ENCODE measurements around the gene ZNF362.

Gene ZNF362

DNA sequence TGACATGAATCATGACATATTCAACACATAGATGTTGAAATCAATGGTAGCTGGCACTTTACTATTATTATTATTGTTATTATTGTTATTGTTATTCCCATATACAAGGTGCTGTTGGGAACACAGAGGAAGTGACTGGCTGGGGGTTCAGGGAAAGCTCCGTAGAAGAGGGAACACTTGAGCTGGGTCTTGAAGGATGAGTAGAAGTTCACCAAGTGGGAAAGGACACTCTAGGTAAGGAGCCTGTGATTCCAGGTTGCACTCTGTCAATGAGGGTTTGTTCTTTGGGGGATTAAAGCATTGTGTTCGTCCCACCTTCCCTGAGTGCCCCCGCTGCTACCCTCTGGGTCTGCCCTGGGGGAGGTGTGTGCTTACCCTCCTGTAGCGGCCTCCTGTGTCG, 14.1 kb downstream of the ZNF362 start:
- Histone ChIP-seq H4K5ac (ENCODE audit: low read length) (no peak overlapping the region), H3K4me2 (ENCODE audit: low read length) (no peak overlapping the region), H3K4me3 (ENCODE audit: low read length) (no peak overlapping the region), H3K23ac (ENCODE audit: low read length) (no peak overlapping the region), H3K79me2 (ENCODE audit: control insufficient read depth, insufficient read depth, low read length) (no peaks in the 10 kb centered on the region), H3K56ac (ENCODE audit: low read length) (no peak overlapping the region), H3K36me3 (ENCODE audit: control insufficient read depth, insufficient read depth, low read length) (no peaks in the 10 kb centered on the region), H3K4ac (ENCODE audit: low read depth, low read length) (no peak overlapping the region), H3K79me1 (ENCODE audit: low read length) (peaks cover 24% of the 10 kb centered on the region), H3K9ac (ENCODE audit: low read length) (no peak overlapping the region), H4K8ac (ENCODE audit: low read depth, low read length) (no peak overlapping the region), H3K27ac (ENCODE audit: low read depth, low read length) (no peak overlapping the region), H2BK15ac (replicated peaks; ENCODE audit: low read depth) (no peak overlapping the region), H2BK5ac (ENCODE audit: low read length) (no peak overlapping the region), H3K27me3 (ENCODE audit: insufficient read depth, low read length, poor library complexity) (no peaks in the 10 kb centered on the region), H2AK5ac (ENCODE audit: low read length) (no peak overlapping the region), H3K18ac (ENCODE audit: low read length) (no peak overlapping the region), H3K4me1 (ENCODE audit: control insufficient read depth, low read depth, low read length) (no peaks in the 10 kb centered on the region), H2BK120ac (ENCODE audit: low read depth, low read length) (no peak overlapping the region)
- no CpG with 5 or more reads among the region's 5 CpGs for WGBS (ENCODE audit: extremely low coverage, insufficient coverage, low lambda C conversion rate)
- DNase-seq, result no peak

DNA sequence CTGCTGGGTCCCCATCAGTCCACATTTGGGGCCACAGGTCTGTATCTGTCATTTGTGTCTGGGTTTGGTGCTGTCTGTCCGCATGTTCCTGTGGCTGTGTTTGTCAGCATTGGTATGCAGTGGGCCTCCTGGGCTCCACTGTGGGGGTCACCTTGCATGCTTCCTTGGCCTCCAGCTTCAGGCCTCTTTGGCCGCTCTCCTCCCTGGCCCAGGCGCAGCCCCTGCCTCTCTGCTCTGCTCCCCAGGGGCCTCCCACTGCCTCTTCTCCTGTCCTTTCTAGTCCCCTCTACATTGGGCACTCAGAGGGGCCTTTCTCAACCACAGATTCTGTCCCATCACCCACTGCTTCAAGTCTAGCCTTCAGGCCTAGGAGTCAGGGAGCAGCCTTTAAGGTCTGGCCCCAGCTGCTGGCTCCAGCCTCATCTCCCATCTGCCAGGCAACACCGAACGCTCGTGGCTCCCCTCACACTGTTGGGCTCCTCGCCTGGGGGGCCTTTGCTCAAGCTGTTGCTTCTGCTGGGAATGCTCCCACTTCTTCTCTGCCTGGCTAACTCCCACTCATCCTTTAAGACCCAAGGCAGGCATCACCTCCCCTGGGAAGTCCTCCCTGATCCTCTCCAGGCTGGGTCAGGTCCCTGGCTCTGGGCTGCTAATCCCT, 14.6 kb downstream of the ZNF362 start:
- no peak for DNase-seq

DNA sequence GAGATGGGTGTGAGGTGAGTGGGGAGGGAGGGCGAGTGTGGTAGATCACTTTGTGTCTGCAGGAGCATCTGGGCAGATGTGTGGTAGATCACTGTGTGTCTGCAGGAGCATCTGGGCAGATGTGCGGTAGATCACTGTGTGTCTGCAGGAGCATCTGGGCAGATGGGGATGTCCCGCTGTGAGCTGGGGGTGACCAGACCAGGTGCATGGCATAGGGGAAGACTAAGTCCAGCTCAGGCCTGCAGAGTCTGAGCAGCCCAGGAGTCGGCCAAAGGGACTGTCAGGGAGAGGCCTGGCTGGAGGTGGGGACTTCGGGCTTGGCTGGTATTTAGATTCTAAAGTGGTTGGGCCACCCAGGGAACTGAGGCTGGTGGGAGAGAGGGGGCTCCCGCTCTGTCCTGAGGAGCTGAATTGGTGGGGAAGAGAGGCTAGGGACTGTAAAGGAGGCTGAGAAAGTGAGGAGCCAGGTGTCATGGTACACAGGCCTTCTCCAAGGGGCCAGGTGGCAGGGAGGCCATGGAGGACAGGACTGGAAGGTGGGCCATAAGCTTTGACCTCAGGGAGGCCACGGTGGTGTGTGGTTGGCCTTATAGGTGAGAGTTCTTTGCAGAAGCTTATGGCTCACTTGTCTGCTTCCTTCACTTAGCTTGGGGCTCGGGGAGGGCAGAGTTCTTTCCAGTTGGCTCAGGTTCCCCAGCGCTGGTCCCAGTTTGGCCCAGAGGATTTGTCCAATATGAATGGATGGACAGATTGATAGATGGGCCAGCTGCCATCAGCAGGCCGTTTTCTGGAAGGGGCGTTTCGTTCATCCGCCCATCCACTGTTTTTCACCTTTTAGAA, 15.6 kb downstream of the ZNF362 start:
- no peaks in the 10 kb centered on the region for H3K36me3 ChIP-seq (ENCODE audit: control insufficient read depth, insufficient read depth, low read length)
- WGBS (ENCODE audit: extremely low coverage, insufficient coverage, low lambda C conversion rate), result no CpG with 5 or more reads among the region's 13 CpGs
- no peak overlapping the region for H2AK5ac ChIP-seq (ENCODE audit: low read length)
- no peak overlapping the region for H3K27ac ChIP-seq (ENCODE audit: low read depth, low read length)
- H3K4me3 ChIP-seq (ENCODE audit: low read length), result no peak overlapping the region
- no peak overlapping the region for H3K23ac ChIP-seq (ENCODE audit: low read length)
- H3K79me1 ChIP-seq (ENCODE audit: low read length), result peaks cover 17% of the 10 kb centered on the region
- no peak overlapping the region for H2BK120ac ChIP-seq (ENCODE audit: low read depth, low read length)
- no peaks in the 10 kb centered on the region for H3K79me2 ChIP-seq (ENCODE audit: control insufficient read depth, insufficient read depth, low read length)
- no peak overlapping the region for H2BK5ac ChIP-seq (ENCODE audit: low read length)
- H3K27me3 ChIP-seq (ENCODE audit: insufficient read depth, low read length, poor library complexity), result no peaks in the 10 kb centered on the region
- no peak overlapping the region for H2BK15ac ChIP-seq (replicated peaks; ENCODE audit: low read depth)
- no peak overlapping the region for H3K18ac ChIP-seq (ENCODE audit: low read length)
- H3K56ac ChIP-seq (ENCODE audit: low read length), result no peak overlapping the region
- H4K8ac ChIP-seq (ENCODE audit: low read depth, low read length), result no peak overlapping the region
- no peak overlapping the region for H3K9ac ChIP-seq (ENCODE audit: low read length)
- no peak overlapping the region for H3K4ac ChIP-seq (ENCODE audit: low read depth, low read length)
- H4K5ac ChIP-seq (ENCODE audit: low read length), result no peak overlapping the region
- no peak overlapping the region for H3K4me2 ChIP-seq (ENCODE audit: low read length)
- H3K4me1 ChIP-seq (ENCODE audit: control insufficient read depth, low read depth, low read length), result no peaks in the 10 kb centered on the region
- no peak for DNase-seq

More for the DNA sequence above, 14.6 kb downstream of the ZNF362 start:
- H2BK120ac ChIP-seq (ENCODE audit: low read depth, low read length), result no peak overlapping the region
- H4K5ac ChIP-seq (ENCODE audit: low read length), result no peak overlapping the region
- H3K9ac ChIP-seq (ENCODE audit: low read length), result no peak overlapping the region
- no peak overlapping the region for H3K56ac ChIP-seq (ENCODE audit: low read length)
- H3K4me2 ChIP-seq (ENCODE audit: low read length), result no peak overlapping the region
- H3K27ac ChIP-seq (ENCODE audit: low read depth, low read length), result no peak overlapping the region
- no peaks in the 10 kb centered on the region for H3K79me2 ChIP-seq (ENCODE audit: control insufficient read depth, insufficient read depth, low read length)
- no peak overlapping the region for H2AK5ac ChIP-seq (ENCODE audit: low read length)
- no peak overlapping the region for H4K8ac ChIP-seq (ENCODE audit: low read depth, low read length)
- H2BK15ac ChIP-seq (replicated peaks; ENCODE audit: low read depth), result no peak overlapping the region
- H2BK5ac ChIP-seq (ENCODE audit: low read length), result no peak overlapping the region
- no peaks in the 10 kb centered on the region for H3K27me3 ChIP-seq (ENCODE audit: insufficient read depth, low read length, poor library complexity)
- peaks cover 21% of the 10 kb centered on the region for H3K79me1 ChIP-seq (ENCODE audit: low read length)
- no peaks in the 10 kb centered on the region for H3K36me3 ChIP-seq (ENCODE audit: control insufficient read depth, insufficient read depth, low read length)
- H3K4me1 ChIP-seq (ENCODE audit: control insufficient read depth, low read depth, low read length), result no peaks in the 10 kb centered on the region
- no peak overlapping the region for H3K23ac ChIP-seq (ENCODE audit: low read length)
- WGBS (ENCODE audit: extremely low coverage, insufficient coverage, low lambda C conversion rate), result no CpG with 5 or more reads among the region's 7 CpGs
- H3K4me3 ChIP-seq (ENCODE audit: low read length), result no peak overlapping the region
- H3K4ac ChIP-seq (ENCODE audit: low read depth, low read length), result no peak overlapping the region
- H3K18ac ChIP-seq (ENCODE audit: low read length), result no peak overlapping the region

DNA sequence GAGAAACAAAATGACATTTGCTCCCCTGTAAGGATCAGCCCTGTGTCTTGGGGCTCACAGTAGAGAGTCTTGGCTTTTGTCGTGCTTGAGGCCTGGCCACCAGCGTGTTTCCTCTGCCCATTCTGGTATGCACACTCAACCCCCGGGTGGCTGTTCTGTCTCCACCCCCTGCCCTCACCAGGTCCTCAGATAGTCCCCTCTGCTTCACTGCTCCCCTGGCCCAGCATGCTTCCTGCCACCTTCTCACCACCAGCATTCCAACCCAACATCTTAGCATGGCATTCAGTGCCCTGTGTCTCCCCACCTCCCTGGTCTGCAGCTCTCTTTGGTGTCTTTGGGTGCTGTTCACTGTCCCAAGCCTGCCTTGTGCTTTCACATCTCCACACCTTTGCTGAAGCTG, 16.2 kb downstream of the ZNF362 start:
- Histone ChIP-seq H3K9ac (ENCODE audit: low read length) (no peak overlapping the region), H3K18ac (ENCODE audit: low read length) (no peak overlapping the region), H4K8ac (ENCODE audit: low read depth, low read length) (no peak overlapping the region), H3K27me3 (ENCODE audit: insufficient read depth, low read length, poor library complexity) (no peaks in the 10 kb centered on the region), H3K4me3 (ENCODE audit: low read length) (no peak overlapping the region), H3K4ac (ENCODE audit: low read depth, low read length) (no peak overlapping the region), H3K79me1 (ENCODE audit: low read length) (peaks cover 16% of the 10 kb centered on the region), H3K79me2 (ENCODE audit: control insufficient read depth, insufficient read depth, low read length) (no peaks in the 10 kb centered on the region), H3K56ac (ENCODE audit: low read length) (no peak overlapping the region), H3K27ac (ENCODE audit: low read depth, low read length) (no peak overlapping the region), H2BK120ac (ENCODE audit: low read depth, low read length) (no peak overlapping the region), H4K5ac (ENCODE audit: low read length) (no peak overlapping the region), H3K23ac (ENCODE audit: low read length) (no peak overlapping the region), H2BK5ac (ENCODE audit: low read length) (no peak overlapping the region), H3K4me2 (ENCODE audit: low read length) (no peak overlapping the region), H3K36me3 (ENCODE audit: control insufficient read depth, insufficient read depth, low read length) (no peaks in the 10 kb centered on the region), H2BK15ac (replicated peaks; ENCODE audit: low read depth) (no peak overlapping the region), H3K4me1 (ENCODE audit: control insufficient read depth, low read depth, low read length) (no peaks in the 10 kb centered on the region), H2AK5ac (ENCODE audit: low read length) (no peak overlapping the region)
- no CpG with 5 or more reads among the region's 3 CpGs for WGBS (ENCODE audit: extremely low coverage, insufficient coverage, low lambda C conversion rate)
- no peak for DNase-seq

- H3K4ac ChIP-seq (ENCODE audit: low read depth, low read length), result no peak overlapping the region
- no peak overlapping the region for H2AK5ac ChIP-seq (ENCODE audit: low read length)
- no peak overlapping the region for H3K9ac ChIP-seq (ENCODE audit: low read length)
- no peak for DNase-seq
- no peak overlapping the region for H3K56ac ChIP-seq (ENCODE audit: low read length)
- H3K18ac ChIP-seq (ENCODE audit: low read length), result no peak overlapping the region
- H3K4me3 ChIP-seq (ENCODE audit: low read length), result no peak overlapping the region
- no peaks in the 10 kb centered on the region for H3K79me2 ChIP-seq (ENCODE audit: control insufficient read depth, insufficient read depth, low read length)
- no peak overlapping the region for H4K8ac ChIP-seq (ENCODE audit: low read depth, low read length)
- no peak overlapping the region for H2BK120ac ChIP-seq (ENCODE audit: low read depth, low read length)
- H3K4me2 ChIP-seq (ENCODE audit: low read length), result no peak overlapping the region
- H3K27ac ChIP-seq (ENCODE audit: low read depth, low read length), result no peak overlapping the region
- H3K79me1 ChIP-seq (ENCODE audit: low read length), result peaks cover 15% of the 10 kb centered on the region
- no peaks in the 10 kb centered on the region for H3K36me3 ChIP-seq (ENCODE audit: control insufficient read depth, insufficient read depth, low read length)
- H2BK5ac ChIP-seq (ENCODE audit: low read length), result no peak overlapping the region
- no peaks in the 10 kb centered on the region for H3K4me1 ChIP-seq (ENCODE audit: control insufficient read depth, low read depth, low read length)
- no peak overlapping the region for H2BK15ac ChIP-seq (replicated peaks; ENCODE audit: low read depth)
- no peak overlapping the region for H4K5ac ChIP-seq (ENCODE audit: low read length)
- WGBS (ENCODE audit: extremely low coverage, insufficient coverage, low lambda C conversion rate), result no CpG with 5 or more reads among the region's 1 CpG
- no peaks in the 10 kb centered on the region for H3K27me3 ChIP-seq (ENCODE audit: insufficient read depth, low read length, poor library complexity)
- no peak overlapping the region for H3K23ac ChIP-seq (ENCODE audit: low read length)
Measured at GRCh38 chr1:33272930-33273329, 16.6 kb downstream of the ZNF362 start.
